Measurements from ENCODE around the gene PSORS1C1. TPM values are rescaled to one million over a fixed set of nuclear protein-coding genes. Genes with fewer than 3 reads are reported as not detected.

PSORS1C1 gene
- total RNA-seq, 1 donor from 2014 or later, result 8.2 TPM

DNA sequence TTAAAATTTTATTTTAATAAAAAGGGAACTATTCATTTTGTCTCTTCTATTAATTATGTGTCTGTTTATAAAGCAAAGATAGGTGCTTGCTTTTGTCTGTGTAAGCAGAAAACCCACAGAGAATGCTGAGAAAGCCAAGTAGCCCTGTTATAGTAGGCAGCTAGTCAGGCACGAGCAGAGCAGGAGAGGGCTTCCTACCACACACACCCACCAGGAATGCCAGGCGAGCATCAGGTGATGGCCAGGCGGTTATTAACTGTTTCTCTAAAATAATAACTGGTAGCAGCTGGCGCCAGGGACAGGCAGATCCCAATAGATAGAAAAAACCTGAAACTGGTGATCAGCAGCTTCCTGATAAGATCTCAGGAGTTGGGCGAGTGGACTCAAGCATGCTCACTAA, 17.9 kb upstream of the PSORS1C1 start:
- DNase-seq (no peak), ATAC-seq (no peak)
- intact Hi-C loops (cut with DNase I), result no loop called here
- H3K4me1 ChIP-seq, result peaks cover 5% of the 10 kb centered on the region
- no peak overlapping the region for H3K4me3 ChIP-seq
- no peak overlapping the region for H3K27ac ChIP-seq
- H3K27me3 ChIP-seq, result no peaks in the 10 kb centered on the region
- TF ChIP-seq, protein P1, sequence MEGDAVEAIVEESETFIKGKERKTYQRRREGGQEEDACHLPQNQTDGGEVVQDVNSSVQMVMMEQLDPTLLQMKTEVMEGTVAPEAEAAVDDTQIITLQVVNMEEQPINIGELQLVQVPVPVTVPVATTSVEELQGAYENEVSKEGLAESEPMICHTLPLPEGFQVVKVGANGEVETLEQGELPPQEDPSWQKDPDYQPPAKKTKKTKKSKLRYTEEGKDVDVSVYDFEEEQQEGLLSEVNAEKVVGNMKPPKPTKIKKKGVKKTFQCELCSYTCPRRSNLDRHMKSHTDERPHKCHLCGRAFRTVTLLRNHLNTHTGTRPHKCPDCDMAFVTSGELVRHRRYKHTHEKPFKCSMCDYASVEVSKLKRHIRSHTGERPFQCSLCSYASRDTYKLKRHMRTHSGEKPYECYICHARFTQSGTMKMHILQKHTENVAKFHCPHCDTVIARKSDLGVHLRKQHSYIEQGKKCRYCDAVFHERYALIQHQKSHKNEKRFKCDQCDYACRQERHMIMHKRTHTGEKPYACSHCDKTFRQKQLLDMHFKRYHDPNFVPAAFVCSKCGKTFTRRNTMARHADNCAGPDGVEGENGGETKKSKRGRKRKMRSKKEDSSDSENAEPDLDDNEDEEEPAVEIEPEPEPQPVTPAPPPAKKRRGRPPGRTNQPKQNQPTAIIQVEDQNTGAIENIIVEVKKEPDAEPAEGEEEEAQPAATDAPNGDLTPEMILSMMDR (IDR thresholded peaks at IDR 0.05), result no peak
- H3K9me3 ChIP-seq, result no peaks in the 10 kb centered on the region
- no peaks in the 10 kb centered on the region for H3K36me3 ChIP-seq

DNA sequence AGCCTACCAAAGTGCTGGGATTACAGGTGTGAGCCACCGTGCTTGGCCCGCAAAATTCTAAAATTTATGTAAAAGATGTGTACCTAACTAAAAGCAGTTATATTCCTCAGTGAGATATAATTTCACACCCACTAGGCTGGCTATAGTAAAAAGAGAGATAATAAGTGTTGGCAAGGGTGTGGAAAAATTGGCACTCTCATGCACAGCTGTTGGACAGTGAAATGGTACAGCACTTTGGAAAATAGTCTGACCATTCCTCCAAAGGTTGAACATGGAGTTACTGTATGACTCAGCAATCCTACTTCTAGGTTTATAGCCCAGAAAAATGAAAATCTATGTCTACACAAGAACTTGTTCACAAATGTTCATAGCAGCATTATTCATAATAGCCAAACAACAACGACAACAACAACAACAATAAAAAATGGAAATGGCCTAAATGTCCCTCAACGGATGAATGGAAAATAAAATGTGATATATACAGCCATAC, 16.1 kb upstream of the PSORS1C1 start:
- Histone ChIP-seq H3K36me3 (no peaks in the 10 kb centered on the region), H3K27me3 (no peaks in the 10 kb centered on the region), H3K9me3 (no peaks in the 10 kb centered on the region), H3K4me3 (no peak overlapping the region), H3K4me1 (peaks cover 5% of the 10 kb centered on the region), H3K27ac (no peak overlapping the region)
- TF ChIP-seq, protein P1 (IDR thresholded peaks at IDR 0.05), result no peak
- no peak for ATAC-seq
- intact Hi-C loops (cut with DNase I), result no loop called here
- DNase-seq, result no peak

DNA sequence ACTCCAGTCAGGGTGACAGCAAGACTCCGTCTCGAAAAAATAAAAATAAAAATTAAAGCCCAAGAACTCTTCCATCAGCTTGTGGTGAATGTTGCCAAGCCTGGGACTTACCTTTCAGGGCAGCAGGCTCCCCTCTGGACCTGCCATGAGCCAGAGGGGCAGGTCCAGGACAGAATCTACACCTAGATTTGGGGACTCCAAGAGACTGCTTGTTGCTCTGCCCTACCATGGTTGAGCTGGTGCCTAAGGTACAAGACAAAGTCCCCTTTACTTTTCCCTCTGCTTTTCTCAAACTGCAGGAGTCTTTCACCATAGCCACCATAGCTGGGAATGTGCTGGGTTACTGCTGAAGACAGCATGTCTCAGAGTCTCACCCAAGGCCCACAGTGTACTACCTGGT, 11.5 kb upstream of the PSORS1C1 start:
- intact Hi-C loops (cut with DNase I), result no loop called here
- Histone ChIP-seq H3K4me1 (no peaks in the 10 kb centered on the region), H3K4me3 (no peak overlapping the region), H3K36me3 (no peaks in the 10 kb centered on the region), H3K27me3 (no peaks in the 10 kb centered on the region), H3K9me3 (no peaks in the 10 kb centered on the region), H3K27ac (no peak overlapping the region)
- TF ChIP-seq, protein P1 (IDR thresholded peaks at IDR 0.05), result no peak
- DNase-seq (peak; percentile 3), ATAC-seq (no peak)

DNA sequence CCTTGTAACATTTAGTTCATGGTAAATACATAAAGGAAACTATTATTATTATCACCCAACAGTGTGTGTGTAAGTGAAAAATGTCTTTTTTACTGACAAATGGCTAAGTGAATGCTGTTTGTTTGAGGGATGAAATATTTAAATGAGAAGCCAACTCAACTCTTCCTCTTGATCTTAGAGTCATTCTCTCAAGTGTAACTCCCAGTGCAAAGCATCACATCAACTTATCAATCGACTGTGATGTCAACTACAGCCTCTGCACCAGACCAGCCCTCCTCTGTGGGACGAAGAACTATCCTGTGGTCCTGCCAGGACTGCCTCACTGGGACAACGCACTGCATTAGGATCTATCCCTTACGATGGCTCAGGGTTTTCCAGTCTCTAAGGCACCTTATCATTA, 7.5 kb upstream of the PSORS1C1 start:
- Histone ChIP-seq H3K27ac (no peak overlapping the region), H3K27me3 (no peaks in the 10 kb centered on the region), H3K4me1 (no peaks in the 10 kb centered on the region), H3K36me3 (no peaks in the 10 kb centered on the region), H3K9me3 (no peaks in the 10 kb centered on the region), H3K4me3 (no peak overlapping the region)
- intact Hi-C loops (cut with DNase I), result no loop called here
- TF ChIP-seq, protein P1 (IDR thresholded peaks at IDR 0.05), result no peak
- ATAC-seq (no peak), DNase-seq (no peak)

DNA sequence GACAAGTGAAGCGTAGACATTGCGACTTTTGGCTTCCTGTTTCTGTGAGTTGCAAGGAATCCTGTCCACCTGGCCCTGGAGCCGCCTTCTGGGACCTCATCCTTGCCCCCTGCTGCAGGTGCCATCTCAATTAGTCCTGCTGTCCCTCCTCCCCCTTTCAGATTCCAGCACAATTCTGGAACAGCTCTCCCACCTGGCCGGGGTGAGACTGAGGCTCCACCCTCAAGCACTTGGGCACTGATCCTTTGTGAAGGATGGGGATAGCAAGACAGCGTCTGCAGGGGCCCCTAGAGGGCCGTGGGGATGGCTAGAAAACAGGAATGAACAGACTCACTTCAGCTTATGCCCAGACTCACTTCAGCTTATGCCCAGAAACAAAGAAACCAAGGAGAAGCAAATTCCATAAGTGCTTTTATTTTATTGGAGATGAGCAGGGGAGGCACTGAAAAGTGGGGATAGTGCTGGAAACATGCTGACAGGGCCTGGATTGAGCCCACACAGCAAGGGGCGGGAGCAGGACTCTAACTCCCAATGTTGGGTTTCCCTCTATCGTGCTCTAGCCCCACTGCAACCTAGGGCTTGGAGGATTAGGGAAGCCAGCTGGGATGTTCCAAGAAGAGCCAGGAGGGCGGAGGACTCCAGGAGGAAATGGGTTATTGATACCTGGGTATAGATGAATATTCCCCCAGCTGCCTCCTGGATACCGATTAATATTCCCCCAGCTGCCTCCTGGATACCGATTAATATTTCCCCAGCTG, 3.6 kb upstream of the PSORS1C1 start:
- intact Hi-C loops (cut with DNase I), result no loop called here
- DNase-seq, result peak; percentile 26

More for the DNA sequence above, 3.6 kb upstream of the PSORS1C1 start:
- Histone ChIP-seq H3K4me1 (peaks cover 19% of the 10 kb centered on the region), H3K36me3 (no peaks in the 10 kb centered on the region), H3K27ac (no peak overlapping the region), H3K9me3 (no peaks in the 10 kb centered on the region), H3K4me3 (no peak overlapping the region), H3K27me3 (no peaks in the 10 kb centered on the region)
- ATAC-seq, result no peak
- TF ChIP-seq, protein P1 (IDR thresholded peaks at IDR 0.05), result no peak

All from upper lobe of right lung (tissue), 1 donor.